Naive thymus-derived CD8-positive, alpha-beta T cell (primary cell): Measurements from ENCODE around the gene MEF2D. TPM values are rescaled to one million over a fixed set of nuclear protein-coding genes. Genes with fewer than 3 reads are reported as not detected.

Experiments
- ATAC-seq, 2 donors: fragments of 150-1000 bp; cut with Tn5 transposase in 1 of 2; sonication (Bioruptor Pico), chemical (Tn5 transposase) in 1 of 2; 1 replicate in 1 of 2; 2 replicates in 1 of 2; pipeline ENCODE4 v1.10.0; 2021; ENCODE audit warnings: mild to moderate bottlenecking in 2 of 2, moderate library complexity in 2 of 2
- POLR2A ChIA-PET: fragments of 350-600 bp; sonication (Branson Sonifier 250); formaldehyde crosslinking; loops from one replicate; lab custom pipeline; 2021; ENCODE audit warnings: antibody characterized with exemption; lab: Charles Lee
- DNase-seq, 10 donors: peaks; one replicate each; pipeline versions ENCODE4 v3.0.0 to v3.0.0-alpha.2; 2020 to 2022
- H3K27ac Mint-ChIP-seq, 10 donors: one replicate each; pipeline ENCODE4 v1.8.0; 2020 to 2022; ENCODE audit warnings: mild to moderate bottlenecking in 10 of 10, mixed read lengths in 10 of 10, moderate library complexity in 4 of 10, inconsistent platforms in 1 of 10
- H3K27me3 Mint-ChIP-seq, 5 donors: one replicate each; pipeline ENCODE4 v1.8.0; 2021 to 2022; ENCODE audit warnings: mixed read lengths in 5 of 5
- H3K36me3 Mint-ChIP-seq, 3 donors: one replicate each; pipeline ENCODE4 v1.8.0; 2020 to 2022; ENCODE audit warnings: mixed read lengths in 3 of 3, mild to moderate bottlenecking in 2 of 3, inconsistent platforms in 1 of 3
- H3K4me1 Mint-ChIP-seq, 4 donors: one replicate each; pipeline ENCODE4 v1.8.0; 2021 to 2022; ENCODE audit warnings: mixed read lengths in 4 of 4
- H3K4me3 Mint-ChIP-seq, 10 donors: one replicate each; pipeline ENCODE4 v1.8.0; 2020 to 2022; ENCODE audit warnings: mild to moderate bottlenecking in 10 of 10, mixed read lengths in 10 of 10, moderate library complexity in 6 of 10, inconsistent platforms in 1 of 10
- H3K9me3 Mint-ChIP-seq, 9 donors: one replicate each; pipeline ENCODE4 v1.8.0; 2020 to 2022; ENCODE audit warnings: mixed read lengths in 9 of 9, mild to moderate bottlenecking in 3 of 9, inconsistent platforms in 1 of 9, moderate library complexity in 1 of 9
- polyA plus RNA-seq, 3 donors: library from polyadenylated mRNA; unstranded; fragments of 300-500 nt; fragmentation: Illumina TruSeq; gene quantifications; one replicate each; pipeline ENCODE4 v1.2.3, GENCODE V29; 2021
- total RNA-seq, 8 experiments: library from RNA in 2 of 8; stranded (reverse) in 2 of 8; gene quantifications; one replicate each; pipeline ENCODE4 v1.2.3 and lab custom pipeline; 2021 to 2026

The MEF2D gene
- total and polyA plus RNA-seq, 5 experiments from 2014 or later, result 6.4 to 73.2 (median 12.6) TPM

GRCh38 chr1:156492013-156492590 lies 8.5 kb downstream of the MEF2D start:
- DNase-seq, result no peak
- Mint-ChIP-seq H3K4me1 (peaks cover 75 to 100% (median 99%) of the 10 kb centered on the region in 4 donors), H3K27me3 (no peaks in the 10 kb centered on the region), H3K27ac (peak overlapping the region; percentile 82 to 99 (median 94)), H3K36me3 (peaks cover 0 to 27% (median 4%) of the 10 kb centered on the region in 3 donors), H3K4me3 (peak overlapping the region; percentile 54 to 83 (median 76)), H3K9me3 (no peaks in the 10 kb centered on the region)
- POLR2A ChIA-PET, result interaction anchor here (0.8 to 15.0 kb wide), 6 partner anchors 6 to 101 kb away, joined by 3 to 359 read pairs (median 7); partner anchors contain the start of gene MEF2D
- no peak for ATAC-seq

GRCh38 chr1:156491151-156491949 lies 9.2 kb downstream of the MEF2D start:
- H3K27me3 Mint-ChIP-seq, result no peaks in the 10 kb centered on the region
- peak overlapping the region; percentile 59 to 86 (median 78) for H3K4me3 Mint-ChIP-seq
- DNase-seq (no peak), ATAC-seq (no peak)
- POLR2A ChIA-PET, result interaction anchor here (0.8 to 15.0 kb wide), 7 partner anchors 5 to 102 kb away, joined by 3 to 359 read pairs (median 4); partner anchors contain the start of genes MEF2D and NAXE
- peak overlapping the region; percentile 82 to 99 (median 94) for H3K27ac Mint-ChIP-seq
- no peaks in the 10 kb centered on the region for H3K9me3 Mint-ChIP-seq
- H3K4me1 Mint-ChIP-seq, result peaks cover 72 to 100% (median 99%) of the 10 kb centered on the region in 4 donors
- peaks cover 3 to 23% (median 4%) of the 10 kb centered on the region in 3 donors for H3K36me3 Mint-ChIP-seq

DNA sequence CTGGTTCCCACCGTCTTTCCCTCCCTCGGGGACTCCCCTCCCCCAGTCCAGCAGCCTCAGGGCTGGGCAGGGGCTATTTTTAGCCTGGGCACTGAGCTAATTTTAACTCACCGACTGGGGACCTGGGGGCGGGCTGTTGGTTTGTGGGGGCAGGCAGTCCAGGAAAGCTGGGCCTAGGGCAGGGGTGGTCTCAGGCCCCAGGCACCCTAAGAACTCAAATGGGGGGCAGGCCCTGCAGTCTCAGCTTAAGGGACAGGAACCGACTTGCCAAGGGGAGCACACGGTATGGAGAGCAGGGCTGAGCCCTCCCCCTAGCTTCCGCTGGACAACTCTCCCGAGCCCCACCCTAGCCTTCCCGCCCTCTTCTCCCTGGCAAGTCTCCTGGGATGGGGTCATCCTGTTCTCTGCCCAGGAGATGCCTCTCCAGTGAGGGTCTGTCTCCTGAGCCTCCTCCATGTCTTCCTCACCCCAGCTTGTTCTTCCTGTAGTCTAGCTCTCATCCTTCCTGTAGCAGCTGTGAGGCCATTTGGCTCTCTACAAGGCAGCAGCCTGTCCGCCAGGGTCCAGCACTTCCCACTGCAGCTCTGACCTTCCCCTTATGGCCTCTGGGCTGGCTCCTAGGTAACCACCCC lies 10.1 kb downstream of the MEF2D start:
- DNase-seq, result no peak
- Mint-ChIP-seq H3K27ac (peak overlapping the region; percentile 87 to 99 (median 94)), H3K4me3 (peak overlapping the region; percentile 59 to 86 (median 78)), H3K4me1 (peaks cover 66 to 99% (median 97%) of the 10 kb centered on the region in 4 donors), H3K9me3 (no peaks in the 10 kb centered on the region), H3K36me3 (peaks cover 0 to 18% (median 4%) of the 10 kb centered on the region in 3 donors), H3K27me3 (no peaks in the 10 kb centered on the region)
- ATAC-seq, result no peak
- POLR2A ChIA-PET, result interaction anchor here (0.5 to 15.0 kb wide), 8 partner anchors 8 to 226 kb away, joined by 3 to 359 read pairs (median 4); partner anchors contain the start of genes GPATCH4, MEF2D and NAXE

GRCh38 chr1:156489935-156490293 lies 10.7 kb downstream of the MEF2D start:
- peak overlapping the region; percentile 43 to 86 (median 77) for H3K4me3 Mint-ChIP-seq
- no peak for ATAC-seq
- H3K27me3 Mint-ChIP-seq, result no peaks in the 10 kb centered on the region
- H3K9me3 Mint-ChIP-seq, result no peaks in the 10 kb centered on the region
- DNase-seq, result no peak
- POLR2A ChIA-PET, result interaction anchor here (0.9 to 15.0 kb wide), 6 partner anchors 9 to 115 kb away, joined by 3 to 359 read pairs (median 3); partner anchors contain the start of genes GPATCH4, MEF2D and NAXE
- peaks cover 60 to 99% (median 94%) of the 10 kb centered on the region in 4 donors for H3K4me1 Mint-ChIP-seq
- H3K36me3 Mint-ChIP-seq, result peaks cover 0 to 12% (median 4%) of the 10 kb centered on the region in 3 donors
- H3K27ac Mint-ChIP-seq, result peak overlapping the region; percentile 87 to 99 (median 94)

DNA sequence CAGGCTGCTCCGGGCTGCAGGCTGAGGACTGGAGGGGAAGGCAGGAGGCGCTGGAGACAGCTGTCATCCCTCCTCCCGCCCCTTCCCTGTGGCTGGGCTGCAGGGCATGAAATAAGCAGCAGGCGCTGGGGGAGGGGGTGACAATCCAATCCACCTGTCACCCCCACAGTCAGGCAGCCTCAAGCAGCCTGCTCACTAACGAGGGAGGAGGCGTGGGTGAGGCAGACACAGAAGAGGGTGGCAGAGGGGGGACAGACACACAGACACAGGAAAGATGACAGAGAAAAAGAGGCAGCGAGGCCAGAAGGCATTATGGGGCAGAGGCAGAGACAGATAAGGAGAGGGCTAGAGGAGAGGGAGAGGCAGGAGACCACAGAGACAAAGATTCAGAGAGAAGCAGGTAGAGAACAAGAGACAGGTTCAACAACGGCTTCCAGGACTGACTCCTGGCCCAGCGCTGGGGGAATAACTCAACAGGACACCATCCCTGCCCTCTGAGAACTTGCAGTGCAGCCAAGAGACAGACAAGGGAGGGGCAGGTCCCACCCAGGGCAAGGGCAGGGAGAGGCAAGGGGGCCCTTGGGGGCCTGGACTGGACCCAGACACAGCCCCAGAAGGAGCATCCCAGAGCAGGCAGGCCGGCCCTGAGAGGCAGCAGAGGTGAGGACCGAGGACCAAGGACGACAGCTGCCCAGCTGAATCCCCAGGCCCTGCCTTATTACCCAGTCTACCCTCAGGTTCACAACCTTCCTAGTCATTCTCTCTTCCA lies 11.2 kb downstream of the MEF2D start:
- Mint-ChIP-seq H3K36me3 (peaks cover 0 to 12% (median 4%) of the 10 kb centered on the region in 3 donors), H3K9me3 (no peaks in the 10 kb centered on the region), H3K27me3 (no peaks in the 10 kb centered on the region), H3K4me3 (peak overlapping the region; percentile 66 to 86 (median 79)), H3K4me1 (peaks cover 63 to 100% (median 94%) of the 10 kb centered on the region in 4 donors), H3K27ac (peak overlapping the region; percentile 89 to 99 (median 94))
- POLR2A ChIA-PET, result interaction anchor here (1.1 to 15.0 kb wide), 5 partner anchors 9 to 112 kb away, joined by 3 to 359 read pairs (median 3); partner anchors contain the start of genes GPATCH4, MEF2D and NAXE
- ATAC-seq (peak; percentile 73 to 84), DNase-seq (peak in 8 of 10 donors; percentile 29 to 55 (median 44))

DNA sequence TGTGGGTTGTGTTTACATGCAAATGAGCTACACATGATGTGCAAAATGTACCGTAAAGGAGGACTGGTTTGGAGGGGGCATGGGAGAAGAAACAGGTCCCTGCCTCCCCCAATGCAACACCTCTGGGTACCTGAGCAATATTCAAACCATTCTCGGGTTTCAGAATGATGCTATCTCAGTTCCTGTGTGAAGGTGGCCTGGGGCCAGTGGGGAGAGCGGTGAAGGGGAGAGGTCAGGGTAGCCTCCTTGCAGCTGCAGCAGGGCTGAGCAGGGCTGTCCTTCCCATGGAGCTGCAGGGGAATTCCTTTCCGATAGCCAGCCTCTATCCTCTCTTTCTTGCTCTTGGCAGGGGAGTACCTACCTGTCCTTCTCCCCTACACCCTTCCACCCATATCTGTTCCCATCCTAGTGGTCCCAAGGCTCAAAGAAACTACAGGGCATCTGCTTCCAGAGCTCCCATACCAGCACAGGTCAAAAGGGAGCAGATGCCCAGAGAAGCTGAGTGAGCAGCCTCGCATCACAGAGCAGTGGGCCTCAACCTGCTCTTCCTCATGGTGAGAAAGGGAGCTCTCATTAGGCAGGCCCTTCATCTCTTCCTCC lies 11.9 kb downstream of the MEF2D start:
- POLR2A ChIA-PET, result interaction anchor here (15.0 kb wide), 1 partner anchor 10 kb away, joined by 359 read pairs; the partner anchor contains the start of gene MEF2D
- peak in 1 of 2 donors; percentile 38 for ATAC-seq
- Mint-ChIP-seq H3K36me3 (peaks cover 0 to 16% (median 4%) of the 10 kb centered on the region in 3 donors), H3K27ac (peak overlapping the region; percentile 89 to 99 (median 94)), H3K4me1 (peaks cover 59 to 100% (median 94%) of the 10 kb centered on the region in 4 donors), H3K4me3 (peak overlapping the region; percentile 66 to 83 (median 79)), H3K9me3 (no peaks in the 10 kb centered on the region), H3K27me3 (no peaks in the 10 kb centered on the region)
- DNase-seq, result no peak

DNA sequence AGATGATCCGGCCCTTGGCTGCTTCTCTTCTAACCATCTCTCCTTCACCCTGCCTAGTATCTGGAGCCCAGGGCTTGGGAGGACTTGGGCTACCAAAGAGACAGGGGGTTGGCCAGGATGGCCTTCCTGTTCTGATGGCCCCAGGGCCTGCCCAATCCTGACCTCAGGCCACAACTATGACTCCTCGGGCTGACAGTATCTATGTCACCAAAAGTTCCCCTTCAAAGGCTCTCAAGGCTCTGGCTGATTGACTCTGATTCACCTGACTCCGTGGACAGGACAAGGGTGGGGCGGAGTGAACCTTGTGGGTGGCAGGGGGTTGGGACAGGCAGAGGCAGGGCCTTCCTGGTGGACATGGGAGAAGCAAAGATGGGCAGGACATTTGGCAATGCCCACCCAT lies 12.7 kb downstream of the MEF2D start:
- POLR2A ChIA-PET, result interaction anchor here (15.0 kb wide), 1 partner anchor 11 kb away, joined by 359 read pairs; the partner anchor contains the start of gene MEF2D
- H3K36me3 Mint-ChIP-seq, result peaks cover 0 to 24% (median 4%) of the 10 kb centered on the region in 3 donors
- peak overlapping the region in 9 of 10 donors; percentile 4 to 82 (median 75) for H3K4me3 Mint-ChIP-seq
- H3K27me3 Mint-ChIP-seq, result no peaks in the 10 kb centered on the region
- peak overlapping the region; percentile 89 to 99 (median 94) for H3K27ac Mint-ChIP-seq
- no peaks in the 10 kb centered on the region for H3K9me3 Mint-ChIP-seq
- DNase-seq (no peak), ATAC-seq (no peak)
- H3K4me1 Mint-ChIP-seq, result peaks cover 56 to 100% (median 91%) of the 10 kb centered on the region in 4 donors

- peaks cover 49 to 100% (median 91%) of the 10 kb centered on the region in 4 donors for H3K4me1 Mint-ChIP-seq
- H3K4me3 Mint-ChIP-seq, result peak overlapping the region in 2 of 10 donors; percentile 12 to 18
- H3K36me3 Mint-ChIP-seq, result peaks cover 2 to 26% (median 4%) of the 10 kb centered on the region in 3 donors
- H3K9me3 Mint-ChIP-seq, result no peaks in the 10 kb centered on the region
- DNase-seq (no peak), ATAC-seq (no peak)
- POLR2A ChIA-PET, result interaction anchor here (15.0 kb wide), 1 partner anchor 12 kb away, joined by 359 read pairs; the partner anchor contains the start of gene MEF2D
- H3K27ac Mint-ChIP-seq, result peak overlapping the region; percentile 79 to 99 (median 92)
- H3K27me3 Mint-ChIP-seq, result no peaks in the 10 kb centered on the region
Measured at GRCh38 chr1:156486421-156487344, 13.9 kb downstream of the MEF2D start.

GRCh38 chr1:156485984-156486383 lies 14.6 kb downstream of the MEF2D start:
- POLR2A ChIA-PET, result interaction anchor here (15.0 kb wide), 1 partner anchor 13 kb away, joined by 359 read pairs; the partner anchor contains the start of gene MEF2D
- Mint-ChIP-seq H3K27me3 (no peaks in the 10 kb centered on the region), H3K9me3 (no peaks in the 10 kb centered on the region), H3K4me3 (no peak overlapping the region), H3K36me3 (peaks cover 3 to 32% (median 4%) of the 10 kb centered on the region in 3 donors), H3K4me1 (peaks cover 49 to 100% (median 91%) of the 10 kb centered on the region in 4 donors), H3K27ac (peak overlapping the region in 8 of 10 donors; percentile 56 to 99 (median 82))
- no peak for DNase-seq
- ATAC-seq, result no peak

DNA sequence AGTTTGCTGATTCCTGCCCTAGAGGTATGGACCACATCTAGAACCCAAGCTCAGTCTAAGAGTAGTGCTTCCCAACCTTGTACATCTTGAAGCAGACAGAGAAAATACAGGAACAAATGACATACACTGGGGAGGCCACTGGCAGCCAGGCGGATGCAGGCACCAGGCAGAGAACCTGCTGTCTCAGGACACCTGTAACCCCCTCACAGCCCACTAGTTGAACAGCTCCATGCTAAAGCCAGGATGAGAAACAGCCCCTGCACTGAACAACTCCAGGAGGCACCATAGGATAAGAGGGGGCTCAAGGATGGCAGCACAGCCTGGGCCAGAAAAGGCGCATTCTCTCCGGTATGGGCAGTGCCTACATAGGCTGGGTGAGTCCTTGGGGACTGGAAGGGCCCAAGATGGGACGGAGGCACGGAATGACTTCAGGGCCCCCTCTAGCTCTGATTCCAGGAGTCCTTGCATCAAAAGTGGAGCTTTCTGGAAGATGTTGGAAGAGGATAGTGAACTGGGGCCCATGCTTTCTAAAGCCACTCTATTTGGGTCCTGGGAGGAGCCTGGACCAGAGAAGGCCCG lies 16.0 kb downstream of the MEF2D start:
- POLR2A ChIA-PET, result interaction anchor here (0.7 to 15.0 kb wide), 3 partner anchors 14 to 1693 kb away, joined by 3 to 359 read pairs (median 5); partner anchors contain the start of gene MEF2D
- Mint-ChIP-seq H3K4me1 (peaks cover 48 to 95% (median 87%) of the 10 kb centered on the region in 4 donors), H3K27ac (peak overlapping the region; percentile 40 to 99 (median 86)), H3K4me3 (peak overlapping the region in 2 of 10 donors; percentile 17 to 39), H3K36me3 (peaks cover 4 to 44% (median 8%) of the 10 kb centered on the region in 3 donors), H3K9me3 (no peaks in the 10 kb centered on the region), H3K27me3 (no peaks in the 10 kb centered on the region)
- DNase-seq (no peak), ATAC-seq (no peak)
